ENCODE measurements around the gene SSU72. TPM values are rescaled to one million over a fixed set of nuclear protein-coding genes. Genes with fewer than 3 reads are reported as not detected.

SSU72 gene
- 100 to 1,000 TPM; 120 to 175 TPM for total RNA-seq

DNA sequence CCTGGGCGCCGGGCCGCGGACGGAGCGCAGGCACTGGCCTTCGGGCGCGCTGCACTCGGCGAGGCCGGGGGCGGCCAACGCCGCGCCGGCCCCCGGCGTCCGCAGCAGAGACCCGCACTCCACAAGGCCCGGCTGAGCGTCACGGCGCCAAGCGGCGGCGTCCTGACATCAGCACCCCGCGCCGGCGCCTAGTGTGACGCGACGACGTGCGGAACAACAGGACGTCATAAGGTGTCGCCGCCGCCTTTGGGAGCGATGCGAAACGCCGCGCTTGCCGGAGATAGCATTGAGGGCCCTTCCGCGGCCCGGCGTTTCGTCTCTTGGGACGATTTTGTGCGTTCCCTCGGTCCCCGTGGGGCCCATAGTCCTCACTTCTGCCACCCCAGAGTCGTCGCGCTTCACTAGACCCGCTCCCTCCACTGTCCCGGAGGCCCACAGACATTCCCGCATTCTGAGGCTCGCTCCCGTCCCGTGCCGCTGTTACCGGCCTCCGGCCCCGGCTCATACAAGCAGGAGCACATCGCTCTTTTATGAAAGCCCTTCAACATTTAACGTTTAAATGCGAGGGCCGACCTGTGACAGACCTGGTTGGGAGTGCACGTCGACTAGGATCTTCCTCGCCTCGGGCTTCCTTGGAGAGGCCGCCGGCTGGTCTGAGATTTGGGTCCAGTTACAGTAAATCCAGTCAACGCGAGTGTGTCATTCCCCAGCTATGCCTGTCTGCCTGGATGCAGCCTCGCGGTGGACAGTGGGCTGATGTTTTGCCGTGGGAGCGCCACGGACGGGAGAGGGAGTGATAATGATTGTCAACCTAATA is at the start of gene SSU72:
SSU72 (minus strand) TSS at position 143 of the 817 bp plus-strand sequence. CDS start 306 bp downstream, outside the sequence.
- no peaks in the 10 kb centered on the region for H3K36me3 ChIP-seq
- peak within 1 kb of the TSS; percentile 95 for H3K27ac ChIP-seq
- H3K4me1 ChIP-seq = peaks cover 8% of the 10 kb centered on the region
- TF ChIP-seq, protein P1, sequence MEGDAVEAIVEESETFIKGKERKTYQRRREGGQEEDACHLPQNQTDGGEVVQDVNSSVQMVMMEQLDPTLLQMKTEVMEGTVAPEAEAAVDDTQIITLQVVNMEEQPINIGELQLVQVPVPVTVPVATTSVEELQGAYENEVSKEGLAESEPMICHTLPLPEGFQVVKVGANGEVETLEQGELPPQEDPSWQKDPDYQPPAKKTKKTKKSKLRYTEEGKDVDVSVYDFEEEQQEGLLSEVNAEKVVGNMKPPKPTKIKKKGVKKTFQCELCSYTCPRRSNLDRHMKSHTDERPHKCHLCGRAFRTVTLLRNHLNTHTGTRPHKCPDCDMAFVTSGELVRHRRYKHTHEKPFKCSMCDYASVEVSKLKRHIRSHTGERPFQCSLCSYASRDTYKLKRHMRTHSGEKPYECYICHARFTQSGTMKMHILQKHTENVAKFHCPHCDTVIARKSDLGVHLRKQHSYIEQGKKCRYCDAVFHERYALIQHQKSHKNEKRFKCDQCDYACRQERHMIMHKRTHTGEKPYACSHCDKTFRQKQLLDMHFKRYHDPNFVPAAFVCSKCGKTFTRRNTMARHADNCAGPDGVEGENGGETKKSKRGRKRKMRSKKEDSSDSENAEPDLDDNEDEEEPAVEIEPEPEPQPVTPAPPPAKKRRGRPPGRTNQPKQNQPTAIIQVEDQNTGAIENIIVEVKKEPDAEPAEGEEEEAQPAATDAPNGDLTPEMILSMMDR (IDR thresholded peaks at IDR 0.05) = no peak
- H3K27me3 ChIP-seq = no peaks in the 10 kb centered on the region
- peak; percentile 92 for DNase-seq
- intact Hi-C loops (cut with DNase I) = no loop called here
- H3K9ac ChIP-seq (ENCODE audit: low read depth in 2 of 2, low read length in 2 of 2) = peak within 1 kb of the TSS; percentile 98
- peak within 1 kb of the TSS; percentile 80 for H3K4me3 ChIP-seq
- H3K9me3 ChIP-seq = no peaks in the 10 kb centered on the region

DNA sequence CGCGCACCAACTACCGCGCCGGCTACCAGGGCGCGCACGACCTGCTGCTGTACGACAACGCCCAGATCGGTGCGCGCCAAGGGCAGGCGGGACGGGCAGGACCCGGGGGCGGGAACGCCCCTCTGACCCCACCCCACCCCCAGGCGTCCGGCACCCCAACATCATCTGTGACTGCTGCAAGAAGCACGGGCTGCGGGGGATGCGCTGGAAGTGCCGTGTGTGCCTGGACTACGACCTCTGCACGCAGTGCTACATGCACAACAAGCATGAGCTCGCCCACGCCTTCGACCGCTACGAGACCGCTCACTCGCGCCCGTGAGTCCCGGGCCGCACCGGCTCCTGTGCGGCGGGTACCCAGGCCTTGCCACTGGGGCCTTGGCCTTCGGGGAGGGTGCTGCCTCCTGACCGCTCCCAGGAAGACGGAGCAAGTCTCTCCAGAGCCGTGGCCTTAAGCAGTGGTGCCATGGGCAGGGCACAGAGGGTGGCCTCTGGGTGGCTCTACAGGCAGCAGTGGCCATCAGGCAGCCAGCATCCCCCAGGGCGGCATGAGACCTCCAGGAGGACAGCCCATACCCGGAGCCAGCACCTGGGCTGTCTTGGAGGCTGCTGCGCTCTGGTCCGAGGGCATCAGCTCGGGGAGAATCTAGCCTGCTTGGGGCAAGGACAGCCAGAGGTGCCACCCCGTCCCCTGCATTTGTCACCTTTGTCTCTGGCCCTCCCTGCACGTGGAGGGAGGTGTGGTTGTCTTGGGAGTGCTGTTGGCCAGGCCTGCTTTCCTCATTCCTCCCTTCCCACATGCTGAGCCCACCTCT is 49.2 kb upstream of the SSU72 start:
- DNase-seq = no peak
- Histone ChIP-seq H3K27ac (no peak overlapping the region), H3K9me3 (no peaks in the 10 kb centered on the region), H3K4me3 (no peak overlapping the region), H3K36me3 (no peaks in the 10 kb centered on the region), H3K4me1 (peaks cover 5% of the 10 kb centered on the region), H3K27me3 (no peaks in the 10 kb centered on the region), H3K9ac (ENCODE audit: low read depth in 2 of 2, low read length in 2 of 2) (no peak overlapping the region)
- TF ChIP-seq, protein P1 (IDR thresholded peaks at IDR 0.05) = no peak
- intact Hi-C loops (cut with DNase I) = no loop called here

- Histone ChIP-seq H3K27me3 (no peaks in the 10 kb centered on the region), H3K4me1 (peaks cover 5% of the 10 kb centered on the region), H3K9me3 (no peaks in the 10 kb centered on the region), H3K27ac (no peak overlapping the region), H3K4me3 (no peak overlapping the region), H3K36me3 (no peaks in the 10 kb centered on the region), H3K9ac (ENCODE audit: low read depth in 2 of 2, low read length in 2 of 2) (no peak overlapping the region)
- no peak for DNase-seq
- intact Hi-C loops (cut with DNase I) = no loop called here
- TF ChIP-seq, protein P1 (IDR thresholded peaks at IDR 0.05) = no peak
Measured at GRCh38 chr1:1623181-1623630, 48.5 kb upstream of the SSU72 start.

GRCh38 chr1:1622788-1623094 is 48.1 kb upstream of the SSU72 start:
- DNase-seq = no peak
- TF ChIP-seq, protein P1 (IDR thresholded peaks at IDR 0.05) = no peak
- Histone ChIP-seq H3K4me1 (peaks cover 5% of the 10 kb centered on the region), H3K9me3 (no peaks in the 10 kb centered on the region), H3K27ac (no peak overlapping the region), H3K4me3 (no peak overlapping the region), H3K36me3 (no peaks in the 10 kb centered on the region), H3K27me3 (no peaks in the 10 kb centered on the region), H3K9ac (ENCODE audit: low read depth in 2 of 2, low read length in 2 of 2) (no peak overlapping the region)
- intact Hi-C loops (cut with DNase I) = no loop called here

DNA sequence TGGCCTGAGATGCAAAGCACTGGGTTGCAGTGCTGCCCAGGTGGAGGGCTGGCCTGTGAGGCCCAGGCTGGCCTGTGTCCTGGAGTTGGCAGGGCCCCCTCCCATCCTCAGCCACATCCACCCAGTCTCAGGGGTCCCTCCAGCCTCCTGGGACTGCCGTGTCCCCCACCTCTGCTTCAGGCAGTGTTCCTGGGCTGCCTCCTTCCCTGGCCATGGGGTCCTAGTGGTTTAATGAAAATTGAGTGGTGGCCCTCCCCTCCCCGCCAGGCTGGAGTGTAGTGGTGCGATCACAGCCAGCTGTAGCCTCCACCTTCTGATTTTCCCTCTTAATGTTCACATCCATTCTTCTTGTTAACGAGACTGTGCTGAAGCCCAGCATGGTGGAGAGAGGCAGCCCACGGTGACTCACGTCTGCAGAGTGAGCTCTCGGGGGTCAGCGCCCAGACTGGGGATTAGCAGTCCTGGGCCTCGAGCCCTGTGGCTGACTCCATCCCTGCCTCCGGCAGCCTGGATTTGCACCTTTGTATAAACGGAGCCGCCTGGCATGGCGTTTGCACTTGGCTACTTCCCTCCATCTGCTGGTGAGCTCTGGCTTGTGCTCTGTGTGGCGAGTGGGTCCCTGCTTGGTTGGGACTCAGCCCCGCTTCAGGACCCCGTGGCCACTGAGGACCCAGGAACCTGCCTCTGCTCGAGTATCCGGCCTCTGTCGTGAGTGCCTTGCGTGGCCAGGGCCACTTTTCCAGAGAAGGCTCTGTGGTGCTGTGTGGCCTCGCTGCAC is 47.5 kb upstream of the SSU72 start:
- TF ChIP-seq, protein P1 (IDR thresholded peaks at IDR 0.05) = no peak
- Histone ChIP-seq H3K4me1 (peaks cover 4% of the 10 kb centered on the region), H3K27me3 (no peaks in the 10 kb centered on the region), H3K27ac (no peak overlapping the region), H3K9ac (ENCODE audit: low read depth in 2 of 2, low read length in 2 of 2) (no peak overlapping the region), H3K4me3 (no peak overlapping the region), H3K36me3 (no peaks in the 10 kb centered on the region), H3K9me3 (no peaks in the 10 kb centered on the region)
- intact Hi-C loops (cut with DNase I) = no loop called here
- no peak for DNase-seq

All from colonic mucosa (tissue), 4 donors.